Smooth muscle cell (in vitro differentiated cells): Measurements from ENCODE around the gene HDAC5. TPM values are rescaled to one million over a fixed set of nuclear protein-coding genes. Genes with fewer than 3 reads are reported as not detected.

Source experiments
- DNase-seq: peaks from one replicate; lab custom pipeline; 2025; ENCODE audit not compliant: unreplicated experiment; lab: John Stamatoyannopoulos, UW
- H2AFZ ChIP-seq: fragments of 200-600 bp; sonication (generic); 2 replicates; pipeline ENCODE4 v1.6.0; 2016; ENCODE audit warnings: antibody characterized with exemption, low read depth, mild to moderate bottlenecking
- H3F3A ChIP-seq: fragments of 200-600 bp; sonication (generic); 2 replicates; pipeline ENCODE4 v1.6.0; 2017; ENCODE audit warnings: antibody characterized with exemption, low read depth
- H3K27ac ChIP-seq: fragments of 200-600 bp; sonication (generic); 2 replicates; pipeline ENCODE4 v1.5.1; 2016; ENCODE audit warnings: low read depth, mild to moderate bottlenecking
- H3K27me3 ChIP-seq: fragments of 200-600 bp; sonication (generic); 2 replicates; pipeline ENCODE4 v1.6.1; 2016; ENCODE audit warnings: low read depth, mild to moderate bottlenecking
- H3K36me3 ChIP-seq: fragments of 200-600 bp; sonication (generic); 2 replicates; pipeline ENCODE4 v1.5.1; 2016; ENCODE audit warnings: low read depth
- H3K4me1 ChIP-seq: fragments of 200-600 bp; sonication (generic); 2 replicates; pipeline ENCODE4 v1.5.1; 2016; ENCODE audit warnings: low read depth
- H3K4me2 ChIP-seq: fragments of 200-600 bp; sonication (generic); 2 replicates; pipeline ENCODE4 v1.6.0; 2016; ENCODE audit warnings: mild to moderate bottlenecking
- H3K4me3 ChIP-seq: fragments of 200-600 bp; sonication (generic); 2 replicates; pipeline ENCODE4 v1.5.1; 2016; ENCODE audit warnings: mild to moderate bottlenecking
- H3K79me2 ChIP-seq: fragments of 200-600 bp; sonication (generic); 2 replicates; pipeline ENCODE4 v1.6.0; 2016; ENCODE audit warnings: low read depth, mild to moderate bottlenecking
- H3K9ac ChIP-seq: fragments of 200-600 bp; sonication (generic); 2 replicates; pipeline ENCODE4 v1.6.0; 2016; ENCODE audit warnings: low read depth
- H3K9me3 ChIP-seq: fragments of 200-600 bp; sonication (generic); replicated peaks from 2 replicates; pipeline ENCODE4 v1.5.1; 2016; ENCODE audit warnings: low read depth
- H4K20me1 ChIP-seq: fragments of 200-600 bp; sonication (generic); 2 replicates; pipeline ENCODE4 v1.6.0; 2016; ENCODE audit warnings: low read depth
- WGBS: methylation state at CpG from one replicate; pipeline ENCODE4 v1.1.7; 2016; ENCODE audit warnings: low lambda C conversion rate; 5-methylcytosine and 5-hydroxymethylcytosine counted together
- polyA plus RNA-seq: library from polyadenylated mRNA; unstranded; fragments of >200 nt; fragmentation: Nextera tagmentation; extraction: Ambion mirVana; gene quantifications from 2 replicates; pipeline ENCODE4 v1.2.1, GENCODE V29; 2016
- total RNA-seq: library from RNA; depleted of rRNA; stranded (reverse); fragments of >200 nt; gene quantifications from 2 replicates; pipeline ENCODE4 v1.2.3, GENCODE V29; 2014
- TF ChIP-seq, protein P1 (sequence below): fragments of 200-600 bp; sonication (generic); IDR thresholded peaks from 2 replicates; pipeline ENCODE4 v1.5.1; 2017; ENCODE audit warnings: borderline replicate concordance, mild to moderate bottlenecking, antibody characterized with exemption; ENCODE audit not compliant: insufficient read depth, poor library complexity, severe bottlenecking

The HDAC5 gene
- total and polyA plus RNA-seq, 2 experiments from 2014 or later: 52.6 to 65.3 TPM

DNA sequence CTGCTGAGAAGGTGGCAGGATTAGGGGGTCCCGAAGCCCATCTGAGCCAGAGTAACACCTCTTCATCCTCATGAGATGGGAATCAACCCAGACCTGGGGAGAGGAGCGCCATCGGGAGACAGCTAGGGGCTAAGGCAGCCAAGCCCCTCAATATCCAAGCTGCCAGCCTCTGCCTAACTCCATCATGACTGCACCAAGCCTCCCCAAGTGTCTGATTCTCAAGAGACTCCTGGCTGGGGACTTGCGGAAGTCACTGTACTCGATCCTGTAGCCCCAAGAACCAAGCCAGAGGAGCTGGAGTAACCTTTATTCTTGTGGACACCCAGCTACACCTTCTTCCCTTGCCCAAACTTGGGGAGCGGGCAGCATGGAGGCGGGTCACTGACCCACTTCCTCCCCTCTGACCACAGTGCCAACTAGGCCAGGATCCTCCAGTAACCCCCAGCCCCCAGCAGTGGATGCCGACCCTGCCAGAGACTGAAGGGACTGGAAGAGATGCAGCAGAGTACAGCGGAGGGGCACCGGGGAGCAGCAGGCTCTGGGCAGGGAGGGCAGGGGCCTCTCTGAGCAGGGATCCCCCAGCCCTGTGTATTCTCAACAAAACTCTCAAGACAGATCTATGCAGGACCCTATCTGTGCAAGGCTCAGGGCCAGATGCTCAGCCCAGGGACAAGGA, 13.3 kb downstream of the HDAC5 start:
- peak overlapping the region; percentile 88 for H3K4me2 ChIP-seq
- H3K79me2 ChIP-seq: peaks cover 37% of the 10 kb centered on the region
- H3K27ac ChIP-seq: peak overlapping the region; percentile 94
- 85% methylated on average over 10 of the region's 10 CpGs for WGBS
- DNase-seq: no peak
- peaks cover 25% of the 10 kb centered on the region for H3K4me1 ChIP-seq
- H3K9me3 ChIP-seq: no peaks in the 10 kb centered on the region
- TF ChIP-seq, protein P1, sequence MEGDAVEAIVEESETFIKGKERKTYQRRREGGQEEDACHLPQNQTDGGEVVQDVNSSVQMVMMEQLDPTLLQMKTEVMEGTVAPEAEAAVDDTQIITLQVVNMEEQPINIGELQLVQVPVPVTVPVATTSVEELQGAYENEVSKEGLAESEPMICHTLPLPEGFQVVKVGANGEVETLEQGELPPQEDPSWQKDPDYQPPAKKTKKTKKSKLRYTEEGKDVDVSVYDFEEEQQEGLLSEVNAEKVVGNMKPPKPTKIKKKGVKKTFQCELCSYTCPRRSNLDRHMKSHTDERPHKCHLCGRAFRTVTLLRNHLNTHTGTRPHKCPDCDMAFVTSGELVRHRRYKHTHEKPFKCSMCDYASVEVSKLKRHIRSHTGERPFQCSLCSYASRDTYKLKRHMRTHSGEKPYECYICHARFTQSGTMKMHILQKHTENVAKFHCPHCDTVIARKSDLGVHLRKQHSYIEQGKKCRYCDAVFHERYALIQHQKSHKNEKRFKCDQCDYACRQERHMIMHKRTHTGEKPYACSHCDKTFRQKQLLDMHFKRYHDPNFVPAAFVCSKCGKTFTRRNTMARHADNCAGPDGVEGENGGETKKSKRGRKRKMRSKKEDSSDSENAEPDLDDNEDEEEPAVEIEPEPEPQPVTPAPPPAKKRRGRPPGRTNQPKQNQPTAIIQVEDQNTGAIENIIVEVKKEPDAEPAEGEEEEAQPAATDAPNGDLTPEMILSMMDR: no peak
- H3K27me3 ChIP-seq: no peaks in the 10 kb centered on the region
- H3K4me3 ChIP-seq: peak overlapping the region; percentile 46
- no peak overlapping the region for H2AFZ ChIP-seq
- no peaks in the 10 kb centered on the region for H3F3A ChIP-seq
- no peaks in the 10 kb centered on the region for H3K36me3 ChIP-seq
- H4K20me1 ChIP-seq: peaks cover 44% of the 10 kb centered on the region
- peak overlapping the region; percentile 65 for H3K9ac ChIP-seq

DNA sequence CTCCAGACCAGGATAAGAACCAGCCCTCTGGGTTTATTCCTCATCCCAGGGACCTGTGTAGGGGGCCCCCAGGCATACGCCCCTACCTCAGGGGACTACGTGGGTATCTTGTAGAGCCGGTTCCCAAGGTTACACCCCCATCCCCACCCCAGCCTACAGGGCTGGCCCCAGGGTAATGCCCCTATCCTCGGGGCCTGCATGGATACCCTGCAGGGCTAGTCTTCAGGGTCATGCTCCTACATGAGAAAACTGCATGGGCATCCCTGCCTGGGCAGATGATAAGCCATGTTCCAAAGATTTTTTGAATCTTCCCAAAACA, 14.2 kb downstream of the HDAC5 start:
- Histone ChIP-seq H3K79me2 (peaks cover 43% of the 10 kb centered on the region), H3K36me3 (no peaks in the 10 kb centered on the region)

GRCh38 chr17:44108440-44109311, 14.8 kb downstream of the HDAC5 start:
- Histone ChIP-seq H3K27me3 (no peaks in the 10 kb centered on the region), H3K4me2 (peak overlapping the region; percentile 88), H3K79me2 (peaks cover 49% of the 10 kb centered on the region), H3K9ac (peak overlapping the region; percentile 65), H3K9me3 (no peaks in the 10 kb centered on the region), H4K20me1 (peaks cover 47% of the 10 kb centered on the region), H3F3A (no peaks in the 10 kb centered on the region), H3K27ac (peak overlapping the region; percentile 94), H3K4me1 (peaks cover 25% of the 10 kb centered on the region), H2AFZ (no peak overlapping the region), H3K36me3 (no peaks in the 10 kb centered on the region), H3K4me3 (no peak overlapping the region)
- DNase-seq: peak; percentile 71
- TF ChIP-seq, protein P1: no peak
- WGBS: 31% methylated on average over 16 of the region's 16 CpGs

More for the DNA sequence above, 14.2 kb downstream of the HDAC5 start:
- Histone ChIP-seq H3K9ac (peak overlapping the region; percentile 65), H3K4me3 (peak overlapping the region; percentile 46), H3K27ac (peak overlapping the region; percentile 94), H3K4me2 (peak overlapping the region; percentile 88), H4K20me1 (peaks cover 52% of the 10 kb centered on the region), H3K27me3 (no peaks in the 10 kb centered on the region), H3K4me1 (peaks cover 25% of the 10 kb centered on the region), H2AFZ (no peak overlapping the region), H3F3A (no peaks in the 10 kb centered on the region), H3K9me3 (no peaks in the 10 kb centered on the region)
- 63% methylated on average over 4 of the region's 4 CpGs for WGBS
- no peak for DNase-seq
- TF ChIP-seq, protein P1: no peak
